H1 (cell line): ENCODE measurements around the gene PRRT1.

Source experiments
- JUN ChIP-seq: IDR thresholded peaks from 2 replicates; pipeline ENCODE4 v1.6.1; 2011; ENCODE audit warnings: low read depth, mild to moderate bottlenecking, improper control_type of control experiment, low read length
- JUND ChIP-seq: IDR thresholded peaks from 2 replicates; pipeline ENCODE4 v1.6.1; 2011; ENCODE audit warnings: mild to moderate bottlenecking, improper control_type of control experiment, low read length
- TAF1 ChIP-seq: IDR thresholded peaks from 2 replicates; pipeline ENCODE4 v1.6.1; 2011; ENCODE audit warnings: mild to moderate bottlenecking, low read depth, low read length
- USF2 ChIP-seq: IDR thresholded peaks from 2 replicates; pipeline ENCODE4 v1.6.1; 2011; ENCODE audit warnings: low read length, improper control_type of control experiment
- TF ChIP-seq, protein P1 (sequence below), 3 experiments: IDR thresholded peaks; 1 replicate in 2 of 3; 2 replicates in 1 of 3; pipeline versions ENCODE4 v1.5.1 to v1.6.1; 2011; ENCODE audit warnings: low read length in 3 of 3, mild to moderate bottlenecking in 3 of 3, inconsistent platforms in 2 of 3, low read depth in 1 of 3, moderate library complexity in 1 of 3; ENCODE audit not compliant: insufficient read depth in 1 of 3; ENCODE audit errors: control extremely low read depth in 1 of 3

DNA sequence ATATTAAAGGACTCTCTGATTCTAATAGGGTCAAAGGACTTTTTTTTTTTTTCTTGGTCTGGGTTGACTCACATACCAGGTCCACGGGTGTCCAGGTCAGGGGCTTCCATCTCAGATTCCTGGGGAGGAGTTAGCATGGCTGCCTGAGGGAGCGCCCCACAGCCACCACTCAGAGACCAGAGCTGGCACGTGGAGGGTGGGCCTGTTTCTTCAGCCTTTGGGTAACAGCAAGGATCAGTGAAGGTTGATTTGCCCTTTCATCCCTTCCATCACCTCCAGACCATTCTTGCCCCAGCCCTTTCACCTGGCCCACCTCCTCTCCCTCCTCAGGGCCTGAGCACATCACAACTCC, 46.6 kb upstream of the PRRT1 start:
- TF ChIP-seq, protein P1, sequence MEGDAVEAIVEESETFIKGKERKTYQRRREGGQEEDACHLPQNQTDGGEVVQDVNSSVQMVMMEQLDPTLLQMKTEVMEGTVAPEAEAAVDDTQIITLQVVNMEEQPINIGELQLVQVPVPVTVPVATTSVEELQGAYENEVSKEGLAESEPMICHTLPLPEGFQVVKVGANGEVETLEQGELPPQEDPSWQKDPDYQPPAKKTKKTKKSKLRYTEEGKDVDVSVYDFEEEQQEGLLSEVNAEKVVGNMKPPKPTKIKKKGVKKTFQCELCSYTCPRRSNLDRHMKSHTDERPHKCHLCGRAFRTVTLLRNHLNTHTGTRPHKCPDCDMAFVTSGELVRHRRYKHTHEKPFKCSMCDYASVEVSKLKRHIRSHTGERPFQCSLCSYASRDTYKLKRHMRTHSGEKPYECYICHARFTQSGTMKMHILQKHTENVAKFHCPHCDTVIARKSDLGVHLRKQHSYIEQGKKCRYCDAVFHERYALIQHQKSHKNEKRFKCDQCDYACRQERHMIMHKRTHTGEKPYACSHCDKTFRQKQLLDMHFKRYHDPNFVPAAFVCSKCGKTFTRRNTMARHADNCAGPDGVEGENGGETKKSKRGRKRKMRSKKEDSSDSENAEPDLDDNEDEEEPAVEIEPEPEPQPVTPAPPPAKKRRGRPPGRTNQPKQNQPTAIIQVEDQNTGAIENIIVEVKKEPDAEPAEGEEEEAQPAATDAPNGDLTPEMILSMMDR (IDR thresholded peaks at IDR 0.05; ENCODE audit: control extremely low read depth in 1 of 3, insufficient read depth in 1 of 3, low read depth in 1 of 3, low read length in 3 of 3): no peak
- TF ChIP-seq USF2 (no peak), JUND (no peak), JUN (no peak), TAF1 (no peak)
